ENCODE results near the gene DEPDC7. TPM values are rescaled to one million over a fixed set of nuclear protein-coding genes. Genes with fewer than 3 reads are reported as not detected.

Gene DEPDC7
- total and polyA plus RNA-seq, 2 experiments from 2014 or later = 12.5 to 21.3 TPM

DNA sequence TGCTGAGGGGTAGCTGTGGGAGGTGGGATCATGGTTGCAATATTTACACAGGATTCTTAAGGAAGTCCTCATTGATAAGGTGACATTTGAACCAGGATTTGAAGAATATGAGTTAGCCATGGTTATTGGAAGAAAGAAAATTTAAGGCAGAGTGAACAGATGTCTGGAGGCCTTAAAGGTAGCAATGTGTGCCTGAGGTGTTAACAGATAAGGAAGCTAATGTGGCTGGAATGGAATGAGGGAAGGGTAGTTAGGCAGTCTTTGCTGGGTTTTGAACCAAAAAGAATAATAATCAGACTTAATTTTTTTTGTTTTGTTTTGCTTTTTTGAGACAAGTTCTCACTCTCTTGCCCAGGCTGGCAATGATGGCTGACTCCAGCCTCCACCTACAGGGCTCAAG, 9.7 kb upstream of the DEPDC7 start:
- H3K4me2 ChIP-seq = no peak overlapping the region
- H3K4me1 ChIP-seq (ENCODE audit: insufficient read depth) = peaks cover 4% of the 10 kb centered on the region
- no peaks in the 10 kb centered on the region for H3K9me3 ChIP-seq (ENCODE audit: low read depth)
- H3K4me3 ChIP-seq = no peak overlapping the region
- no peak for TF ChIP-seq CTCF (IDR thresholded peaks at IDR 0.05; ENCODE audit: poor library complexity)
- no peak for TF ChIP-seq EZH2 (IDR thresholded peaks at IDR 0.05; ENCODE audit: borderline replicate concordance)
- no peak for TF ChIP-seq EZH2phosphoT487 (IDR thresholded peaks at IDR 0.05; ENCODE audit: low read depth, severe bottlenecking, unreplicated experiment)
- H3K27ac ChIP-seq = no peak overlapping the region
- no peaks in the 10 kb centered on the region for H3K36me3 ChIP-seq (replicated peaks; ENCODE audit: insufficient read depth, low read depth)
- no peak for DNase-seq (ENCODE audit: low spot score)
- no peaks in the 10 kb centered on the region for H4K20me1 ChIP-seq (ENCODE audit: insufficient read depth, poor library complexity, severe bottlenecking)
- H3K79me2 ChIP-seq = no peaks in the 10 kb centered on the region
- H3K9me2 ChIP-seq (replicated peaks; ENCODE audit: insufficient read depth) = no peaks in the 10 kb centered on the region
- H2AFZ ChIP-seq = no peak overlapping the region
- no peaks in the 10 kb centered on the region for H3K27me3 ChIP-seq

- DNase-seq (ENCODE audit: low spot score) = no peak
- TF ChIP-seq EZH2 (IDR thresholded peaks at IDR 0.05; ENCODE audit: borderline replicate concordance) (no peak), EZH2phosphoT487 (IDR thresholded peaks at IDR 0.05; ENCODE audit: low read depth, severe bottlenecking, unreplicated experiment) (no peak), CTCF (IDR thresholded peaks at IDR 0.05; ENCODE audit: poor library complexity) (no peak)
- no peak overlapping the region for H2AFZ ChIP-seq
- H3K27ac ChIP-seq = no peak overlapping the region
- no peaks in the 10 kb centered on the region for H4K20me1 ChIP-seq (ENCODE audit: insufficient read depth, poor library complexity, severe bottlenecking)
- H3K4me1 ChIP-seq (ENCODE audit: insufficient read depth) = peaks cover 4% of the 10 kb centered on the region
- no peaks in the 10 kb centered on the region for H3K9me3 ChIP-seq (ENCODE audit: low read depth)
- no peaks in the 10 kb centered on the region for H3K27me3 ChIP-seq
- H3K79me2 ChIP-seq = peaks cover under 1% of the 10 kb centered on the region
- H3K4me2 ChIP-seq = no peak overlapping the region
- no peaks in the 10 kb centered on the region for H3K9me2 ChIP-seq (replicated peaks; ENCODE audit: insufficient read depth)
- H3K36me3 ChIP-seq (replicated peaks; ENCODE audit: insufficient read depth, low read depth) = no peaks in the 10 kb centered on the region
- H3K4me3 ChIP-seq = no peak overlapping the region
- WGBS (ENCODE audit: low lambda C conversion rate, missing lambda C conversion rate) = 48% methylated on average over 1 of the region's 1 CpG
These were observed 1.9 kb upstream of the DEPDC7 start for GRCh38 chr11:33013755-33014154.

- no peaks in the 10 kb centered on the region for H3K9me2 ChIP-seq (replicated peaks; ENCODE audit: insufficient read depth)
- no peak for DNase-seq (ENCODE audit: low spot score)
- peak overlapping the region; percentile 89 for H2AFZ ChIP-seq
- no peaks in the 10 kb centered on the region for H4K20me1 ChIP-seq (ENCODE audit: insufficient read depth, poor library complexity, severe bottlenecking)
- no peaks in the 10 kb centered on the region for H3K36me3 ChIP-seq (replicated peaks; ENCODE audit: insufficient read depth, low read depth)
- H3K79me2 ChIP-seq = peaks cover 13% of the 10 kb centered on the region
- H3K4me1 ChIP-seq (ENCODE audit: insufficient read depth) = peaks cover 4% of the 10 kb centered on the region
- TF ChIP-seq CTCF (IDR thresholded peaks at IDR 0.05; ENCODE audit: poor library complexity) (no peak), EZH2phosphoT487 (IDR thresholded peaks at IDR 0.05; ENCODE audit: low read depth, severe bottlenecking, unreplicated experiment) (no peak), EZH2 (IDR thresholded peaks at IDR 0.05; ENCODE audit: borderline replicate concordance) (no peak)
- H3K27me3 ChIP-seq = no peaks in the 10 kb centered on the region
- peak overlapping the region; percentile 61 for H3K4me3 ChIP-seq
- H3K27ac ChIP-seq = peak overlapping the region; percentile 75
- H3K4me2 ChIP-seq = peak overlapping the region; percentile 81
- H3K9me3 ChIP-seq (ENCODE audit: low read depth) = no peaks in the 10 kb centered on the region
- WGBS (ENCODE audit: low lambda C conversion rate, missing lambda C conversion rate) = 32% methylated on average over 4 of the region's 4 CpGs
These were observed 976 bp downstream of the DEPDC7 start for GRCh38 chr11:33016654-33017053.

GRCh38 chr11:33017478-33017877, 1.8 kb downstream of the DEPDC7 start:
- Histone ChIP-seq H3K27ac (peak overlapping the region; percentile 75), H3K4me3 (peak overlapping the region; percentile 61)
- 40% methylated on average over 9 of the region's 9 CpGs for WGBS (ENCODE audit: low lambda C conversion rate, missing lambda C conversion rate)

More at GRCh38 chr11:33017478-33017877, 1.8 kb downstream of the DEPDC7 start:
- peak overlapping the region; percentile 81 for H3K4me2 ChIP-seq
- peaks cover 2% of the 10 kb centered on the region for H3K4me1 ChIP-seq (ENCODE audit: insufficient read depth)
- peaks cover 13% of the 10 kb centered on the region for H3K79me2 ChIP-seq
- no peaks in the 10 kb centered on the region for H3K9me3 ChIP-seq (ENCODE audit: low read depth)
- no peaks in the 10 kb centered on the region for H3K9me2 ChIP-seq (replicated peaks; ENCODE audit: insufficient read depth)
- DNase-seq (ENCODE audit: low spot score) = no peak
- TF ChIP-seq CTCF (IDR thresholded peaks at IDR 0.05; ENCODE audit: poor library complexity) = no peak
- no peak for TF ChIP-seq EZH2 (IDR thresholded peaks at IDR 0.05; ENCODE audit: borderline replicate concordance)
- no peak for TF ChIP-seq EZH2phosphoT487 (IDR thresholded peaks at IDR 0.05; ENCODE audit: low read depth, severe bottlenecking, unreplicated experiment)
- no peaks in the 10 kb centered on the region for H4K20me1 ChIP-seq (ENCODE audit: insufficient read depth, poor library complexity, severe bottlenecking)
- H3K36me3 ChIP-seq (replicated peaks; ENCODE audit: insufficient read depth, low read depth) = no peaks in the 10 kb centered on the region
- H3K27me3 ChIP-seq = no peaks in the 10 kb centered on the region
- H2AFZ ChIP-seq = no peak overlapping the region
